Measurements from ENCODE around the gene CRABP1. TPM values are rescaled to one million over a fixed set of nuclear protein-coding genes. Genes with fewer than 3 reads are reported as not detected.

CRABP1 gene
- total RNA-seq, 2 experiments from 2014 or later, result not detected

GRCh38 chr15:78338781-78339180 is 1.4 kb upstream of the CRABP1 start:
- Histone ChIP-seq H3K4me3 (ENCODE audit: low read depth, low read length, poor library complexity, severe bottlenecking) (no peak overlapping the region), H3K36me3 (ENCODE audit: insufficient read depth, low read length) (no peaks in the 10 kb centered on the region), H3K4me2 (ENCODE audit: low read length) (no peak overlapping the region), H3K4me1 (ENCODE audit: insufficient read depth, low read length, poor library complexity, severe bottlenecking) (peaks cover 11% of the 10 kb centered on the region), H4K20me1 (ENCODE audit: insufficient read depth, low read length) (no peaks in the 10 kb centered on the region), H3K9me2 (ENCODE audit: insufficient read depth, low read length) (no peaks in the 10 kb centered on the region), H3K9me3 (ENCODE audit: low read length) (no peaks in the 10 kb centered on the region), H2AFZ (ENCODE audit: low read length) (no peak overlapping the region), H3K27ac (ENCODE audit: low read depth, low read length, poor library complexity, severe bottlenecking) (no peak overlapping the region), H3K79me2 (ENCODE audit: insufficient read depth, low read depth, low read length) (no peaks in the 10 kb centered on the region)
- intact Hi-C loops (cut with micrococcal nuclease; ENCODE audit: unreplicated experiment), result no loop called here
- ChIA-PET CTCF (ENCODE audit: unreplicated experiment) (no interaction called here), POLR2A (no interaction called here)
- no peak for DNase-seq (ENCODE audit: low spot score)
- TF ChIP-seq EZH2phosphoT487 (IDR thresholded peaks at IDR 0.05; ENCODE audit: borderline replicate concordance, low read depth, low read length), result no peak
- TF ChIP-seq, protein P1, sequence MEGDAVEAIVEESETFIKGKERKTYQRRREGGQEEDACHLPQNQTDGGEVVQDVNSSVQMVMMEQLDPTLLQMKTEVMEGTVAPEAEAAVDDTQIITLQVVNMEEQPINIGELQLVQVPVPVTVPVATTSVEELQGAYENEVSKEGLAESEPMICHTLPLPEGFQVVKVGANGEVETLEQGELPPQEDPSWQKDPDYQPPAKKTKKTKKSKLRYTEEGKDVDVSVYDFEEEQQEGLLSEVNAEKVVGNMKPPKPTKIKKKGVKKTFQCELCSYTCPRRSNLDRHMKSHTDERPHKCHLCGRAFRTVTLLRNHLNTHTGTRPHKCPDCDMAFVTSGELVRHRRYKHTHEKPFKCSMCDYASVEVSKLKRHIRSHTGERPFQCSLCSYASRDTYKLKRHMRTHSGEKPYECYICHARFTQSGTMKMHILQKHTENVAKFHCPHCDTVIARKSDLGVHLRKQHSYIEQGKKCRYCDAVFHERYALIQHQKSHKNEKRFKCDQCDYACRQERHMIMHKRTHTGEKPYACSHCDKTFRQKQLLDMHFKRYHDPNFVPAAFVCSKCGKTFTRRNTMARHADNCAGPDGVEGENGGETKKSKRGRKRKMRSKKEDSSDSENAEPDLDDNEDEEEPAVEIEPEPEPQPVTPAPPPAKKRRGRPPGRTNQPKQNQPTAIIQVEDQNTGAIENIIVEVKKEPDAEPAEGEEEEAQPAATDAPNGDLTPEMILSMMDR (conservative IDR thresholded peaks at IDR 0.05; ENCODE audit: low read length), result no peak
- no TSS peak for BruUV-seq (replicated peaks)

DNA sequence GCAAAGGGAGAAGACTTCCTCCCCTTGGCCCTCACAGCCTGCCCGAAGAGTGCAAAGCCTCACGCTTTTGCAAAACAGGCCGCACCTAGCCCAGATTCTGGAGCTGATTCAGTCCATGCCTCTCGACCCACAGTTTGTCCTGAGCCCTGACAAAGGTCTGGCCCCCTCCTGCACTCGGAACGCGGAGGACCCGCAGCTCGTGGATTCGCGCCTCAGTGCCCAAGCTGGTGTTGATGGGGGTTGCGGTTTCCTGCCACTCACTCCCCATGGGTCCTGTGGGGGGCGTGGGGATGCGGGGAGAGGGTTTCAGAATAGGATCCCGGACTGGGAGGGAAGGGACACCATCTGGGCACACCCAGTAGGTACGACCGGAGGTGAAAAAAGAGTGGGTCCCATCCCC is 594 bp upstream of the CRABP1 start:
- no peak for DNase-seq (ENCODE audit: low spot score)
- no peaks in the 10 kb centered on the region for H3K36me3 ChIP-seq (ENCODE audit: insufficient read depth, low read length)
- H3K4me3 ChIP-seq (ENCODE audit: low read depth, low read length, poor library complexity, severe bottlenecking), result no peak overlapping the region
- TF ChIP-seq, protein P1 (conservative IDR thresholded peaks at IDR 0.05; ENCODE audit: low read length), result no peak
- TF ChIP-seq EZH2phosphoT487 (IDR thresholded peaks at IDR 0.05; ENCODE audit: borderline replicate concordance, low read depth, low read length), result no peak
- intact Hi-C loops (cut with micrococcal nuclease; ENCODE audit: unreplicated experiment), result no loop called here
- peaks cover 19% of the 10 kb centered on the region for H3K4me1 ChIP-seq (ENCODE audit: insufficient read depth, low read length, poor library complexity, severe bottlenecking)
- H3K4me2 ChIP-seq (ENCODE audit: low read length), result peak overlapping the region; percentile 28; the same call in 1 of the 2 replicates
- H3K79me2 ChIP-seq (ENCODE audit: insufficient read depth, low read depth, low read length), result no peaks in the 10 kb centered on the region
- BruUV-seq (replicated peaks), result no TSS peak
- CTCF ChIA-PET (ENCODE audit: unreplicated experiment), result interaction anchor here (0.5 to 0.6 kb wide), 2 partner anchors 14 to 201 kb away, joined by 3 to 4 read pairs; no protein-coding TSS in a partner anchor
- no peaks in the 10 kb centered on the region for H3K9me2 ChIP-seq (ENCODE audit: insufficient read depth, low read length)
- H3K27ac ChIP-seq (ENCODE audit: low read depth, low read length, poor library complexity, severe bottlenecking), result no peak overlapping the region
- no peak overlapping the region for H2AFZ ChIP-seq (ENCODE audit: low read length)
- no peaks in the 10 kb centered on the region for H4K20me1 ChIP-seq (ENCODE audit: insufficient read depth, low read length)
- no peaks in the 10 kb centered on the region for H3K9me3 ChIP-seq (ENCODE audit: low read length)
- POLR2A ChIA-PET, result no interaction called here

GRCh38 chr15:78341057-78341987 is 1.2 kb downstream of the CRABP1 start:
- Histone ChIP-seq H3K9me2 (ENCODE audit: insufficient read depth, low read length) (no peaks in the 10 kb centered on the region), H4K20me1 (ENCODE audit: insufficient read depth, low read length) (no peaks in the 10 kb centered on the region), H3K9me3 (ENCODE audit: low read length) (no peaks in the 10 kb centered on the region), H3K79me2 (ENCODE audit: insufficient read depth, low read depth, low read length) (no peaks in the 10 kb centered on the region), H3K4me1 (ENCODE audit: insufficient read depth, low read length, poor library complexity, severe bottlenecking) (peaks cover 21% of the 10 kb centered on the region), H2AFZ (ENCODE audit: low read length) (no peak overlapping the region), H3K4me3 (ENCODE audit: low read depth, low read length, poor library complexity, severe bottlenecking) (no peak overlapping the region), H3K4me2 (ENCODE audit: low read length) (no peak overlapping the region), H3K36me3 (ENCODE audit: insufficient read depth, low read length) (no peaks in the 10 kb centered on the region), H3K27ac (ENCODE audit: low read depth, low read length, poor library complexity, severe bottlenecking) (no peak overlapping the region)
- no TSS peak for BruUV-seq (replicated peaks)
- no peak for TF ChIP-seq EZH2phosphoT487 (IDR thresholded peaks at IDR 0.05; ENCODE audit: borderline replicate concordance, low read depth, low read length)
- TF ChIP-seq, protein P1 (conservative IDR thresholded peaks at IDR 0.05; ENCODE audit: low read length), result no peak
- ChIA-PET POLR2A (no interaction called here), CTCF (ENCODE audit: unreplicated experiment) (no interaction called here)
- DNase-seq (ENCODE audit: low spot score), result no peak
- intact Hi-C loops (cut with micrococcal nuclease; ENCODE audit: unreplicated experiment), result no loop called here

All from OCI-LY7 (cell line).